Smooth muscle cell (in vitro differentiated cells): ENCODE results near the gene VPS11. TPM values are rescaled to one million over a fixed set of nuclear protein-coding genes. Genes with fewer than 3 reads are reported as not detected.

Source experiments
- DNase-seq: peaks from one replicate; lab custom pipeline; 2025; ENCODE audit not compliant: unreplicated experiment; lab: John Stamatoyannopoulos, UW
- H2AFZ ChIP-seq: fragments of 200-600 bp; sonication (generic); 2 replicates; pipeline ENCODE4 v1.6.0; 2016; ENCODE audit warnings: antibody characterized with exemption, low read depth, mild to moderate bottlenecking
- H3F3A ChIP-seq: fragments of 200-600 bp; sonication (generic); 2 replicates; pipeline ENCODE4 v1.6.0; 2017; ENCODE audit warnings: antibody characterized with exemption, low read depth
- H3K27ac ChIP-seq: fragments of 200-600 bp; sonication (generic); 2 replicates; pipeline ENCODE4 v1.5.1; 2016; ENCODE audit warnings: low read depth, mild to moderate bottlenecking
- H3K27me3 ChIP-seq: fragments of 200-600 bp; sonication (generic); 2 replicates; pipeline ENCODE4 v1.6.1; 2016; ENCODE audit warnings: low read depth, mild to moderate bottlenecking
- H3K36me3 ChIP-seq: fragments of 200-600 bp; sonication (generic); 2 replicates; pipeline ENCODE4 v1.5.1; 2016; ENCODE audit warnings: low read depth
- H3K4me1 ChIP-seq: fragments of 200-600 bp; sonication (generic); 2 replicates; pipeline ENCODE4 v1.5.1; 2016; ENCODE audit warnings: low read depth
- H3K4me2 ChIP-seq: fragments of 200-600 bp; sonication (generic); 2 replicates; pipeline ENCODE4 v1.6.0; 2016; ENCODE audit warnings: mild to moderate bottlenecking
- H3K4me3 ChIP-seq: fragments of 200-600 bp; sonication (generic); 2 replicates; pipeline ENCODE4 v1.5.1; 2016; ENCODE audit warnings: mild to moderate bottlenecking
- H3K79me2 ChIP-seq: fragments of 200-600 bp; sonication (generic); 2 replicates; pipeline ENCODE4 v1.6.0; 2016; ENCODE audit warnings: low read depth, mild to moderate bottlenecking
- H3K9ac ChIP-seq: fragments of 200-600 bp; sonication (generic); 2 replicates; pipeline ENCODE4 v1.6.0; 2016; ENCODE audit warnings: low read depth
- H3K9me3 ChIP-seq: fragments of 200-600 bp; sonication (generic); replicated peaks from 2 replicates; pipeline ENCODE4 v1.5.1; 2016; ENCODE audit warnings: low read depth
- H4K20me1 ChIP-seq: fragments of 200-600 bp; sonication (generic); 2 replicates; pipeline ENCODE4 v1.6.0; 2016; ENCODE audit warnings: low read depth
- CTCF ChIP-seq: fragments of 200-600 bp; sonication (generic); IDR thresholded peaks from 2 replicates; pipeline ENCODE4 v1.5.1; 2017; ENCODE audit warnings: borderline replicate concordance, mild to moderate bottlenecking, antibody characterized with exemption; ENCODE audit not compliant: insufficient read depth, poor library complexity, severe bottlenecking
- WGBS: methylation state at CpG from one replicate; pipeline ENCODE4 v1.1.7; 2016; ENCODE audit warnings: low lambda C conversion rate; 5-methylcytosine and 5-hydroxymethylcytosine counted together
- polyA plus RNA-seq: library from polyadenylated mRNA; unstranded; fragments of >200 nt; fragmentation: Nextera tagmentation; extraction: Ambion mirVana; gene quantifications from 2 replicates; pipeline ENCODE4 v1.2.1, GENCODE V29; 2016
- total RNA-seq: library from RNA; depleted of rRNA; stranded (reverse); fragments of >200 nt; gene quantifications from 2 replicates; pipeline ENCODE4 v1.2.3, GENCODE V29; 2014

VPS11 gene
- total RNA-seq (32.3 and 33.8 TPM in 2 replicates), polyA plus RNA-seq (33.1 and 38.7 TPM in 2 replicates)

- Histone ChIP-seq H3K9ac (peak within 1 kb of the TSS; percentile 88), H3F3A (no peaks in the 10 kb centered on the region), H3K4me1 (no peaks in the 10 kb centered on the region), H2AFZ (peak within 1 kb of the TSS; percentile 100), H3K9me3 (no peaks in the 10 kb centered on the region), H4K20me1 (no peaks in the 10 kb centered on the region), H3K4me3 (peak within 1 kb of the TSS; percentile 72), H3K4me2 (peak within 1 kb of the TSS; percentile 85), H3K79me2 (peaks cover 18% of the 10 kb centered on the region), H3K36me3 (no peaks in the 10 kb centered on the region), H3K27ac (peak within 1 kb of the TSS; percentile 68), H3K27me3 (no peaks in the 10 kb centered on the region)
- TF ChIP-seq CTCF, result no peak
- DNase-seq, result peak; percentile 87
- WGBS, result 1% methylated on average over 49 of the region's 49 CpGs
Measured at GRCh38 chr11:119067371-119068222, at the start of gene VPS11. Gene VPS11 (plus strand): TSS chr11:119067818. CDS start chr11:119067824, 6 bp downstream.

- H3K27me3 ChIP-seq, result no peaks in the 10 kb centered on the region
- peak within 1 kb of the TSS; percentile 96 for H3K4me3 ChIP-seq
- peak within 1 kb of the TSS; percentile 98 for H3K4me2 ChIP-seq
- peaks cover 58% of the 10 kb centered on the region for H3K79me2 ChIP-seq
- WGBS, result under 1% methylated on average over 56 of the region's 63 CpGs
- H3K4me1 ChIP-seq, result peaks cover 21% of the 10 kb centered on the region
- peak; percentile 90 for DNase-seq
- peaks cover 39% of the 10 kb centered on the region for H4K20me1 ChIP-seq
- H3K36me3 ChIP-seq, result no peaks in the 10 kb centered on the region
- H3F3A ChIP-seq, result peaks cover 25% of the 10 kb centered on the region
- peak within 1 kb of the TSS; percentile 80 for H3K9ac ChIP-seq
- no peak for TF ChIP-seq CTCF
- H2AFZ ChIP-seq, result peak within 1 kb of the TSS; percentile 96
- no peaks in the 10 kb centered on the region for H3K9me3 ChIP-seq
- H3K27ac ChIP-seq, result peak within 1 kb of the TSS; percentile 81
Measured at GRCh38 chr11:119018074-119018938, 49.3 kb upstream of the VPS11 start, which contains the start of the genes RPS25 and TRAPPC4. Gene RPS25 (minus strand): TSS chr11:119018343. CDS start chr11:119018284, 59 bp downstream. Gene TRAPPC4 (plus strand): TSS chr11:119018766. CDS start chr11:119018796, 30 bp downstream.

GRCh38 chr11:119019996-119020395 is 47.6 kb upstream of the VPS11 start:
- no peak for TF ChIP-seq CTCF
- Histone ChIP-seq H2AFZ (no peak overlapping the region), H3K79me2 (peaks cover 58% of the 10 kb centered on the region), H3K4me3 (peak overlapping the region; percentile 96), H3K27ac (no peak overlapping the region), H3K4me1 (peaks cover 21% of the 10 kb centered on the region), H4K20me1 (peaks cover 38% of the 10 kb centered on the region), H3F3A (peaks cover 32% of the 10 kb centered on the region), H3K9ac (no peak overlapping the region), H3K9me3 (no peaks in the 10 kb centered on the region), H3K36me3 (no peaks in the 10 kb centered on the region), H3K4me2 (peak overlapping the region; percentile 98), H3K27me3 (no peaks in the 10 kb centered on the region)
- 56% methylated on average over 2 of the region's 2 CpGs for WGBS
- no peak for DNase-seq
